Upper lobe of right lung (tissue), 1 donor: ENCODE data around the gene CD74. TPM values are rescaled to one million over a fixed set of nuclear protein-coding genes. Genes with fewer than 3 reads are reported as not detected.
A peak's percentile ranks its signal among the peaks of the same experiment; 100 is the strongest.

Experiments used
- ATAC-seq: fragments of 200-7000 bp; cut with Tn5 transposase; one replicate; pipeline ENCODE4 v1.9.1; 2020; ENCODE audit warnings: mild to moderate bottlenecking, moderate library complexity
- DNase-seq: peaks from one replicate; pipeline ENCODE4 v3.0.0-alpha.2; 2020
- H3K27ac ChIP-seq: fragments of 200-600 bp; one replicate; pipeline ENCODE4 v1.8.0; 2022
- H3K27me3 ChIP-seq: fragments of 200-600 bp; one replicate; pipeline ENCODE4 v1.8.0; 2022; ENCODE audit warnings: mild to moderate bottlenecking
- H3K36me3 ChIP-seq: fragments of 200-600 bp; one replicate; pipeline ENCODE4 v1.8.0; 2022
- H3K4me1 ChIP-seq: fragments of 200-600 bp; one replicate; pipeline ENCODE4 v1.8.0; 2022
- H3K4me3 ChIP-seq: fragments of 200-600 bp; one replicate; pipeline ENCODE4 v1.8.0; 2022; ENCODE audit warnings: mild to moderate bottlenecking
- H3K9me3 ChIP-seq: fragments of 200-600 bp; one replicate; pipeline ENCODE4 v1.8.0; 2022
- intact Hi-C: fragments of 100-400 bp; cut with DNase I; formaldehyde crosslinking; loops from one replicate; pipeline ENCODE4 v1.11.0; 2022
- total RNA-seq: library from RNA; stranded (reverse); fragmentation: NEBNext Ultra II Directional; extraction: Animal tissue kit (Norgen Biotek cat#: 25700); gene quantifications from one replicate; pipeline ENCODE4 v1.2.1, GENCODE V29; 2021
- TF ChIP-seq, protein P1 (sequence below): fragments of 200-600 bp; IDR thresholded peaks from one replicate; pipeline ENCODE4 v1.8.0; 2022; ENCODE audit warnings: antibody characterized with exemption
- donor health status: DM: no; HTN: yes; CAD: no; lungs with severe emphysema.

CD74 gene
- total RNA-seq, 1 donor from 2014 or later = 2,961 TPM

DNA sequence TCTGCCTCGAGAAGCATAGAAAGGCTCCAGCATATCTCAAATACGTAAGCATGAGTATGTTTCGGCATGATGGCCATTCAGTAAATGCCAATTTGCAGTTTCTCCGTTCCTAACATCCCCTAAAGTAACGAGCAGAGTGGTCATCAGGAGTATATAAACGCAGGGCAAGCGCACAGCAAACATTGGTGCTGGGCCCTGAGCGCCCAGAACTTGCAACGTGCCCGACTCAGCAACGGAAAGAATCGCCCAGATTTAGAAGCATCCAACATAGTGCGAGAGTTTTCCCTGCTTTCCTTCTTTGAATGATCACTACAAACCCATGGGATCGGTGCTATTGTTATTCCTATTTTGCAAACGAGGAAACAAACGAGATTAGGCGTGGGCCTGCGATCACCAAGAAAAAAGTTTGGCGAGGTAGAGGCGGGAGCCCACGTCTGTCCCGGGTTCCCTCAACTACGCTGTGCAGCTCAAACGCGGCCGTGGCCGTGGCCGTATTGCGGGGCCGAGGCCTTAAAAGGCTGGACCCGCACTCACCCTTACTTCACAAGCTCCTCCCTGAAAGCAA is 36.3 kb upstream of the CD74 start:
- intact Hi-C loops = no loop called here
- ATAC-seq = peak; percentile 64
- no peak for DNase-seq

DNA sequence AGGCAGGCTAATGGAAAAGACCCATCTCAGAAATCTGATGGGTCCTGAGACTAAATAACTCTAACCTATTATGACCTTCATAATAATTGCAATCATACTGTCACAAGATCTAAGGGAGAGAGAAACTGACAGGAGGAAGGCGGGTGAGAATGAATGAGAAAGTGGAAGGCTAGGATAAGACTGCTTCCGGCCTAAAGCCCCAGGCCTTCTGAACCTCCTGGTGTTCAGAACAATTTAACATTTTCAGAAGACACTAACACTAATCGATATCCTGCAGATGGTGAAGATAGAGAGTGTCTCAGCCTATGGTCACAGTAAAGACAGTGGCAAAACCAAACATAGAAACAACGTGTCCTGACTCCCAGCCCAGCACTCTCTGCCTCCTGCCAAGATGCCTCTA is 35.6 kb upstream of the CD74 start:
- H3K4me3 ChIP-seq = peak overlapping the region; percentile 88
- ATAC-seq = no peak
- peaks cover 14% of the 10 kb centered on the region for H3K4me1 ChIP-seq
- TF ChIP-seq, protein P1, sequence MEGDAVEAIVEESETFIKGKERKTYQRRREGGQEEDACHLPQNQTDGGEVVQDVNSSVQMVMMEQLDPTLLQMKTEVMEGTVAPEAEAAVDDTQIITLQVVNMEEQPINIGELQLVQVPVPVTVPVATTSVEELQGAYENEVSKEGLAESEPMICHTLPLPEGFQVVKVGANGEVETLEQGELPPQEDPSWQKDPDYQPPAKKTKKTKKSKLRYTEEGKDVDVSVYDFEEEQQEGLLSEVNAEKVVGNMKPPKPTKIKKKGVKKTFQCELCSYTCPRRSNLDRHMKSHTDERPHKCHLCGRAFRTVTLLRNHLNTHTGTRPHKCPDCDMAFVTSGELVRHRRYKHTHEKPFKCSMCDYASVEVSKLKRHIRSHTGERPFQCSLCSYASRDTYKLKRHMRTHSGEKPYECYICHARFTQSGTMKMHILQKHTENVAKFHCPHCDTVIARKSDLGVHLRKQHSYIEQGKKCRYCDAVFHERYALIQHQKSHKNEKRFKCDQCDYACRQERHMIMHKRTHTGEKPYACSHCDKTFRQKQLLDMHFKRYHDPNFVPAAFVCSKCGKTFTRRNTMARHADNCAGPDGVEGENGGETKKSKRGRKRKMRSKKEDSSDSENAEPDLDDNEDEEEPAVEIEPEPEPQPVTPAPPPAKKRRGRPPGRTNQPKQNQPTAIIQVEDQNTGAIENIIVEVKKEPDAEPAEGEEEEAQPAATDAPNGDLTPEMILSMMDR = no peak
- H3K27me3 ChIP-seq = no peaks in the 10 kb centered on the region
- intact Hi-C loops = no loop called here
- no peaks in the 10 kb centered on the region for H3K9me3 ChIP-seq
- no peak for DNase-seq
- H3K27ac ChIP-seq = peak overlapping the region; percentile 95
- peaks cover 46% of the 10 kb centered on the region for H3K36me3 ChIP-seq

More for the DNA sequence above, 36.3 kb upstream of the CD74 start:
- Histone ChIP-seq H3K4me1 (peaks cover 14% of the 10 kb centered on the region), H3K36me3 (peaks cover 39% of the 10 kb centered on the region), H3K9me3 (no peaks in the 10 kb centered on the region), H3K27ac (peak overlapping the region; percentile 95), H3K27me3 (no peaks in the 10 kb centered on the region), H3K4me3 (peak overlapping the region; percentile 88)
- TF ChIP-seq, protein P1 = no peak

DNA sequence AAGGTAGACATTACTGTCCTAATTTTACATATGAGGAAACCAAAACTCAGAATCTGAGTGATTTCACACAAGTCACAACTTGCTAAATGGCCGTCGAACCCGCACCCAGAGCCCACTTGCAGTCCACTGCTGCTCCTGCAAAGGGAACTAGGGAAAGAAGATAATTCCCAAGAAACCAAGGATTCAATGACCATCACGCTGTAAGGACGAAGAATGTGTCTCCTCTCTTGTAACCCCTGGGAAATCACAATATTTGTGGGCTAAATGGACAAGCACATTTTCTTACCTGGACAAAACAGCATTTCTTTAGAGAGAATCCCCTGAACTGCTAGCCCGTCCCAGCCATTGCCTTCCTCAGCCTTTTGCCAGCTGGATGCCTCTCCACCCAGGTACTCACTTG is 34.5 kb upstream of the CD74 start:
- TF ChIP-seq, protein P1 = no peak
- H3K4me3 ChIP-seq = no peak overlapping the region
- H3K9me3 ChIP-seq = no peaks in the 10 kb centered on the region
- no peak overlapping the region for H3K27ac ChIP-seq
- DNase-seq = no peak
- no peak for ATAC-seq
- H3K27me3 ChIP-seq = no peaks in the 10 kb centered on the region
- H3K36me3 ChIP-seq = peaks cover 52% of the 10 kb centered on the region
- intact Hi-C loops = no loop called here
- peaks cover 14% of the 10 kb centered on the region for H3K4me1 ChIP-seq

DNA sequence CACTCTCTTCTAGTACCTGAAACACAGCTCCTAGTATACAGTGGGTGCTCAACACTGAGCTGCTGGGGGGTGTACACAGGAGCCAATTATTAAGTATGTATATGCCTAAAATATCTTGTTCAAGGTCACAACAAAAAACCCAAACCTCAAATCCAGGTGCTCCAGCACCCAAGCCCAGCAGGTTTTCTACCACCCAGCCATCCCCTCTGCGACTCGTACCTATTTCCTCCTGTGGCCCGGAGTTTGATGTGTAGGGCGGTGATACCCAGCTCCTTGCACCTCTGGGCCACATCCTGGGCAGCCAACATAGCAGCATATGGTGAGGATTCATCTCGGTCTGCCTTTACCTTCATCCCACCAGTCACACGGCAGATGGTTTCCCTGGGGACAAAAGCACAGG is 33.9 kb upstream of the CD74 start:
- ATAC-seq (no peak), DNase-seq (no peak)
- intact Hi-C loops = no loop called here
- Histone ChIP-seq H3K36me3 (peaks cover 52% of the 10 kb centered on the region), H3K4me1 (peaks cover 14% of the 10 kb centered on the region), H3K27me3 (no peaks in the 10 kb centered on the region), H3K9me3 (no peaks in the 10 kb centered on the region), H3K27ac (no peak overlapping the region), H3K4me3 (no peak overlapping the region)
- TF ChIP-seq, protein P1 = no peak

DNA sequence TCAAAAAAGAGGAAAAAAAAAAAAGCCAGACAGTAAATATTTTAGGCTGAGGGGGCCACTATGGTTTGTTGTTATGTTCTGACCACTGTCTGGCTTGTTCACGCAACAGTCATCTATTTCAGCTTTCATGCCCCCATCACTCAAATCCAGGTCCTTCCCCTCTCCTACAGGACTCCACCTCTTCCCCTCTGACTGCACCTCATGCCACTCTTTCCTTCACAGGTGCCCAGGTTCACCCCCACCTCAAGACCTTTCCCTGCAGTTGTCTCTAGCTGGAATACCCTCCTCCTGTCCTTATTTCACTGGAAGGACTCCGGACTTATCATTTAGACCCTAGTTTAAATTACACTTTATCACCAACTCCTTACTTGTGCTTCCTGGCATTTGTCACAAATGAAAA is 33.4 kb upstream of the CD74 start:
- intact Hi-C loops = no loop called here
- Histone ChIP-seq H3K27me3 (no peaks in the 10 kb centered on the region), H3K9me3 (no peaks in the 10 kb centered on the region), H3K4me1 (peaks cover 14% of the 10 kb centered on the region), H3K36me3 (peaks cover 52% of the 10 kb centered on the region), H3K27ac (no peak overlapping the region), H3K4me3 (no peak overlapping the region)
- TF ChIP-seq, protein P1 = no peak
- ATAC-seq (no peak), DNase-seq (no peak)

DNA sequence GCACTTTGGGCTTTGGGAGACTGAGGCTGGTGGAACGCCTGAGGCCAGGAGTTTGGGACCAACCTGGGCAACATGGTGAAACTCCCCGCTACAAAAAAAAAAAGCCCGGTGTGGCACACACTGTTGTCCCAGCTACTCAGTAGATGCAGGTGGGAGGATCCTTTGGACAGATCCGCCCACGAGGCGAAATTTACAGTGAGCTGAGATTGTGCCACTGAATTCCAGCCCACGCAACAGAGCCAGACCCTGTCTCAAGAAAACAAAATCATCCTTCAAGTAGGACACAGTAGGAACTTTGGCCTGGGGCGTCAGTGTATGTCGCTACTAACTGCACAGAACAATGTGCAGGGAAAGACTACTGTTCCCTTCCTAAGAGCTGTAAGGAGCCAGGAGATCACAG is 32.1 kb upstream of the CD74 start:
- H3K27me3 ChIP-seq = no peaks in the 10 kb centered on the region
- H3K9me3 ChIP-seq = no peaks in the 10 kb centered on the region
- peaks cover 52% of the 10 kb centered on the region for H3K36me3 ChIP-seq
- peaks cover 14% of the 10 kb centered on the region for H3K4me1 ChIP-seq
- DNase-seq (no peak), ATAC-seq (no peak)
- TF ChIP-seq, protein P1 = no peak
- no peak overlapping the region for H3K4me3 ChIP-seq
- H3K27ac ChIP-seq = no peak overlapping the region
- intact Hi-C loops = no loop called here
